Cardiac fibroblast (primary cell): ENCODE results near the gene C8G.

ENCODE experiments used
- DNase-seq, 2 donors: peaks; one replicate each; pipeline versions ENCODE4 v3.0.0 to v3.0.0-alpha.2; 2010; ENCODE audit warnings: low read depth in 2 of 2
- H3K4me3 ChIP-seq, 2 donors: replicated peaks in 1 of 2; 1 replicate in 1 of 2; 2 replicates in 1 of 2; pipeline ENCODE4 v1.5.1; 2011; ENCODE audit warnings: low read depth in 2 of 2, low read length in 2 of 2, mild to moderate bottlenecking in 2 of 2, moderate library complexity in 1 of 2
- TF ChIP-seq, protein P1 (sequence below): IDR thresholded peaks from one replicate; pipeline ENCODE4 v1.5.1; 2011; ENCODE audit warnings: low read depth, mild to moderate bottlenecking, low read length, inconsistent platforms

Gene C8G

DNA sequence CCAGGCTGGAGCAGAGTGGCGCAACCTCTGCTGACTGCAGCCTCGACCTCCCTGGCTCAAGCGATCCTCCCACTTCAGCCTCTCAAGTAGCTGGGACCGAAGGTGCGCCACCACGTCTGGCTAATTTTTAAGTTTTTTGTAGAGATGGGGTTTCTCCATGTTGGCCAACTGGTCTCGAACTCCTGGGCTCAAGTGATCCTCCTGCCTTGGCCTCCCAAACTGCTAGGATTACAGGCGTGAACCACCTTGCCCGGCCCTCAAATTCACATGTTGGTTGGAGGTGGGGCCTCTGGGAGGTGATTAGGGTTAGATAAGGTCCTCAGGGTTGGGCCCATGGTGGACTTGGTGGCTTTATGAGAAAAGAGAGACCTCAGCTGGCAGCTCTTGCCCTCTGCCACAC lies 17.1 kb downstream of the C8G start:
- no peak overlapping the region for H3K4me3 ChIP-seq
- TF ChIP-seq, protein P1, sequence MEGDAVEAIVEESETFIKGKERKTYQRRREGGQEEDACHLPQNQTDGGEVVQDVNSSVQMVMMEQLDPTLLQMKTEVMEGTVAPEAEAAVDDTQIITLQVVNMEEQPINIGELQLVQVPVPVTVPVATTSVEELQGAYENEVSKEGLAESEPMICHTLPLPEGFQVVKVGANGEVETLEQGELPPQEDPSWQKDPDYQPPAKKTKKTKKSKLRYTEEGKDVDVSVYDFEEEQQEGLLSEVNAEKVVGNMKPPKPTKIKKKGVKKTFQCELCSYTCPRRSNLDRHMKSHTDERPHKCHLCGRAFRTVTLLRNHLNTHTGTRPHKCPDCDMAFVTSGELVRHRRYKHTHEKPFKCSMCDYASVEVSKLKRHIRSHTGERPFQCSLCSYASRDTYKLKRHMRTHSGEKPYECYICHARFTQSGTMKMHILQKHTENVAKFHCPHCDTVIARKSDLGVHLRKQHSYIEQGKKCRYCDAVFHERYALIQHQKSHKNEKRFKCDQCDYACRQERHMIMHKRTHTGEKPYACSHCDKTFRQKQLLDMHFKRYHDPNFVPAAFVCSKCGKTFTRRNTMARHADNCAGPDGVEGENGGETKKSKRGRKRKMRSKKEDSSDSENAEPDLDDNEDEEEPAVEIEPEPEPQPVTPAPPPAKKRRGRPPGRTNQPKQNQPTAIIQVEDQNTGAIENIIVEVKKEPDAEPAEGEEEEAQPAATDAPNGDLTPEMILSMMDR: no peak
- no peak for DNase-seq

DNA sequence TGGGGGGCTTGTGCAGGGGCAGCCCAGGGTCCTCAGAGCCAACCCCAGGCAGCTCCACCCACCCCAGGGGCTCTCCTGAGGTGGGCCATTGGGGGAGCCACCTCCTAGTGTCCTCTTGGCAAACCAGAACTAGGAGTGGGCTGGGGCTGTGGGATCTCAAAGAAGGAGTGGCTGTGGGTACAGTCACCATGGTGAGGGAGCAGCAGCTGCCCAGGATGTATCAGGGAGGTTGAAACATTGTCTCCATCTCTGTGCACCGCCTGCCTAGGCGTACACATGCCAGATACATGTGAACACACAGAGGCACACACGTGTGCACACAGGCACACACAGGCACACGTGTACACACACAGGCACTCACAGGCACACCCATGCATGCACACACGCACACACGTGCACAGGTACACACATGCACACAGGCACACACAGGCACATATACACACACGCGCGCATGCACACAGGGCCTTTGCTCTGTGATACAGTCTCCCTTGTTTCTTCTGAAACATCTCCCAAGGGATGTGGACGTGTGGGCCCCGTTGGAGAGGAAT lies 17.7 kb downstream of the C8G start:
- no peak overlapping the region for H3K4me3 ChIP-seq
- DNase-seq: no peak
- TF ChIP-seq, protein P1: no peak

DNA sequence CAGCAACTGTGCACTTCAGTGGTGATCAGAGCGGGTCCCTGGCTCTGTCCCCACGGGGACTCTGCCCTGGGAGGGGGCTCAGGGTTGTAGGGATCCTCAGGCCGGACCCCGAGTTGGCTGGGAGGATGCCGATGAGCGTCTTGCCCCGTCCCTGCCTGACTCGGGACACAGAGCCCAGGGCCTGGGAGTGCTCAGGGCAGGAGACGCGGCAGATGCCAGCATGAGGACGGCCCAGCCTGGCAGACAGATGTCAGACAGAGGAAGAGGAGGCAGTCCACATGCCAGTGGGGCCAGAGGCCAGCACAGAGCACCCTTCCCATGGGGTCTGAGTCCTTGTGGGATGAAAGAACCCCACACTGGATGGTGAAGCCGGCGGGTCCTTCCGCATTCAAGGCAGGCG lies 18.3 kb downstream of the C8G start:
- no peak for DNase-seq
- TF ChIP-seq, protein P1: no peak
- H3K4me3 ChIP-seq: no peak overlapping the region

- DNase-seq: no peak
- no peak overlapping the region for H3K4me3 ChIP-seq
- TF ChIP-seq, protein P1: no peak
Measured at GRCh38 chr9:136963751-136964150, 18.7 kb downstream of the C8G start.

DNA sequence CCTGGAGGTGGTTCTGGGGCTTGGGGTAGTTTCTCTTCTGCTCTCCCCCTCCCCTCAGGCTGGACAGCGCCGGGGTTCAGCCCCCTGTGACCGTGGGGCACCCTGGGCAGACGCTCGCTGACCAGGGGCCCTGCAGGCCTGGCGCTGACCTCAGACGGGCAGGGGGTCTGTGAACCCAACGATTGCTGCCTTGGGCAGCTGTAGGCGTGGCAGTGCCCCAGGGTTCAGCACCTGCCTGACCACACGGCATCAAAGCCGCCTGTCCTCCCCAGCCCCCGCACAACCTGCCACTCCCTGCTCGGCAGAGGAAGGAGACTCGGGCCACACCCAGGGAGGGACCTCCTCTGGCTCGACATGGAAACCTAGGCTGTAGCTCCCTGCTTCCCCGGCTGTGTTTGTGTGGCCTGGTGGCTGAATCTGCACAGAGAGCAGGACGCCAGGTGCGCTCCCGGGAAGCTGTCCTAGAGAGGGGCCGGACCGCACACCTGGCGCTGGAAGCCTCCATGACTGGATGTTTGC lies 19.2 kb downstream of the C8G start:
- no peak for DNase-seq
- TF ChIP-seq, protein P1: no peak
- no peak overlapping the region for H3K4me3 ChIP-seq

DNA sequence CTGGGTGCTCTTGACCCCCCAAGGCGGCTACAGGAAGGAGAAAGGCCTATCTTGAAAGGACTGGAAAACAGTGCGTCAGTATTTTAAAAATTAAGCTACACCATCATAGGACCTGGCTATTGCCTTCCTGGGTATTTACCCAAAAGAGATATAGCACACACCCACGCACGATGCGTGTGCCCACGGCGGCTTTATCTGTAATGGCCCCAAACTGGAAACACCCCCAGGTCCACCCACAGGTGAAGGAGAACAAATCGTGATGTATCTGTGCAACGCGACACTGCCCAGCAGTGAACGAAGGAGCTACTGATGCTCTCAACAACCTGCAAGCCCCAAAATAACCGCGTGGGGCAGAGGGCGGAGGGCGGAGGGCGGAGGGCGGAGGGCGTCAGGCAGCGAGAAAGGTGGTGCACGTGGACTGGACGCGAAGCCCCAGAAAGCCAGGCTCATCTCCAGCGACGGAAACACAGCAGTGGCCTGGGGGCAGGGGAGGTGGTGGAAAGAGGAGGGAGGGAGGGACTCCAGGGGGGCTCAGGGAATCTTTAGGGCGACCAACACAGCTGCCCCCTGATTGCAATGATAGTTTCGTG lies 19.9 kb downstream of the C8G start:
- no peak overlapping the region for H3K4me3 ChIP-seq
- TF ChIP-seq, protein P1: no peak
- DNase-seq: no peak
